A549 (cell line): Measurements from ENCODE around the gene SLC19A1. TPM values are rescaled to one million over a fixed set of nuclear protein-coding genes. Genes with fewer than 3 reads are reported as not detected.
A peak's percentile ranks its signal among the peaks of the same experiment; 100 is the strongest.

ENCODE experiments used
- ATAC-seq, 2 experiments: fragments of 200-7000 bp in 1 of 2; fragments of >200 bp in 1 of 2; cut with Nextera tagmentation in 1 of 2; cut with Tn5 transposase in 1 of 2; 3 replicates each; pipeline versions ENCODE4 v1.8.0 to v1.9.1; 2018 to 2020; ENCODE audit warnings: mild to moderate bottlenecking in 1 of 2, moderate library complexity in 1 of 2
- CTCF ChIA-PET: fragments of 300-600 bp; sonication (Branson Sonifier 250); formaldehyde crosslinking; extraction: SDS; loops from one replicate; lab custom pipeline; 2021; ENCODE audit warnings: antibody characterized with exemption, inconsistent platforms; lab: Yijun Ruan, JAX
- POLR2A ChIA-PET: fragments of 350-600 bp; formaldehyde crosslinking; extraction: SDS; loops from one replicate; lab custom pipeline; 2021; ENCODE audit warnings: antibody characterized with exemption, inconsistent platforms; lab: Yijun Ruan, JAX
- DNase-seq, 2 experiments: peaks; one replicate each; pipeline versions ENCODE4 v3.0.0 to v3.0.0-alpha.2; 2011 to 2016; ENCODE audit warnings: low read depth in 1 of 2, low spot score in 1 of 2
- FAIRE-seq: peaks from 2 replicates; lab custom pipeline; 2011; peaks lifted over from hg19 to GRCh38; lab: Jason Lieb, UNC
- H3K27ac ChIP-seq, 2 experiments: fragments of >200 bp; sonication (Bioruptor Twin); formaldehyde crosslinking; 3 replicates each; pipeline ENCODE4 v1.5.1; 2016 to 2017
- H3K4me1 ChIP-seq: fragments of >200 bp; sonication (Bioruptor Twin); formaldehyde crosslinking; 3 replicates; pipeline ENCODE4 v1.6.1; 2016
- H3K4me2 ChIP-seq: fragments of >200 bp; sonication (Bioruptor Twin); formaldehyde crosslinking; 3 replicates; pipeline ENCODE4 v1.6.1; 2016
- H3K4me3 ChIP-seq: fragments of >200 bp; sonication (Bioruptor Twin); formaldehyde crosslinking; 3 replicates; pipeline ENCODE4 v1.5.1; 2016
- H3K9me3 ChIP-seq: fragments of >200 bp; sonication (Bioruptor Twin); formaldehyde crosslinking; 3 replicates; pipeline ENCODE4 v1.6.1; 2016
- BHLHE40 ChIP-seq: IDR thresholded peaks from 2 replicates; pipeline ENCODE4 v1.6.1; 2012; ENCODE audit warnings: low read depth, low read length, inconsistent platforms
- CHD2 ChIP-seq: fragments of 150-350 bp; IDR thresholded peaks from 2 replicates; pipeline ENCODE4 v1.6.1; 2014; ENCODE audit warnings: low read length; ENCODE audit not compliant: partially characterized antibody
- CHD4 ChIP-seq: fragments of 200-600 bp; sonication (generic); IDR thresholded peaks from 2 replicates; pipeline ENCODE4 v1.6.1; 2016; ENCODE audit warnings: antibody characterized with exemption, mild to moderate bottlenecking, borderline replicate concordance
- EP300 ChIP-seq, 2 experiments: fragments of >200 bp; sonication (Bioruptor Twin); formaldehyde crosslinking; IDR thresholded peaks; 2 replicates in 1 of 2; 3 replicates in 1 of 2; pipeline ENCODE4 v1.6.1; 2016 to 2017
- FOSB ChIP-seq: fragments of 250-450 bp; sonication (Bioruptor Pico); IDR thresholded peaks from 2 replicates; pipeline ENCODE4 v1.5.0; 2020; ENCODE audit warnings: mild to moderate bottlenecking, moderate library complexity
- HES2 ChIP-seq: fragments of >200 bp; sonication (Bioruptor Twin); formaldehyde crosslinking; IDR thresholded peaks from 2 replicates; pipeline ENCODE4 v1.6.1; 2016
- HEYL ChIP-seq: fragments of 250-450 bp; sonication (Bioruptor Pico); IDR thresholded peaks from 2 replicates; pipeline ENCODE4 v1.8.0; 2021; ENCODE audit warnings: mild to moderate bottlenecking, moderate library complexity
- HOXB13 ChIP-seq: fragments of 250-450 bp; sonication (Bioruptor Pico); IDR thresholded peaks from 2 replicates; pipeline ENCODE4 v1.5.0; 2020; ENCODE audit warnings: low read depth, mild to moderate bottlenecking, moderate library complexity
- HOXB5 ChIP-seq: fragments of 250-450 bp; sonication (Bioruptor Pico); IDR thresholded peaks from 2 replicates; pipeline ENCODE4 v1.5.0; 2020; ENCODE audit warnings: mild to moderate bottlenecking, moderate library complexity
- KDM1A ChIP-seq: fragments of 200-600 bp; sonication (generic); IDR thresholded peaks from 2 replicates; pipeline ENCODE4 v1.6.1; 2016; ENCODE audit warnings: low read depth, mild to moderate bottlenecking
- MAFK ChIP-seq: fragments of 450-650 bp; IDR thresholded peaks from 2 replicates; pipeline ENCODE4 v1.6.1; 2014; ENCODE audit not compliant: partially characterized antibody
- MAZ ChIP-seq: fragments of 150-350 bp; IDR thresholded peaks from 2 replicates; pipeline ENCODE4 v1.6.1; 2014; ENCODE audit warnings: antibody characterized with exemption, low read depth, low read length, borderline replicate concordance
- MYC ChIP-seq: IDR thresholded peaks from 2 replicates; pipeline ENCODE4 v1.6.1; 2012; ENCODE audit warnings: mild to moderate bottlenecking, inconsistent platforms, low read length, improper control_type of control experiment, borderline replicate concordance
- POLR2AphosphoS2 ChIP-seq: conservative IDR thresholded peaks from 2 replicates; pipeline ENCODE4 v1.6.1; 2012; ENCODE audit warnings: low read length, improper control_type of control experiment, inconsistent platforms
- RAD21 ChIP-seq, 2 experiments: fragments of >200 bp in 1 of 2; sonication (Bioruptor Twin) in 1 of 2; formaldehyde crosslinking in 1 of 2; IDR thresholded peaks in 1 of 2; conservative IDR thresholded peaks in 1 of 2; 2 replicates in 1 of 2; 3 replicates in 1 of 2; pipeline ENCODE4 v1.6.1; 2012 to 2018; ENCODE audit warnings: inconsistent platforms in 1 of 2
- RCOR1 ChIP-seq: fragments of 150-350 bp; IDR thresholded peaks from 2 replicates; pipeline ENCODE4 v1.6.1; 2014; ENCODE audit warnings: antibody characterized with exemption, low read length, low read depth
- RFX5 ChIP-seq: fragments of 450-650 bp; IDR thresholded peaks from 2 replicates; pipeline ENCODE4 v1.7.1; 2014; ENCODE audit warnings: antibody characterized with exemption, mild to moderate bottlenecking, moderate library complexity
- RNF2 ChIP-seq: fragments of 200-600 bp; sonication (generic); IDR thresholded peaks from 2 replicates; pipeline ENCODE4 v1.6.1; 2016; ENCODE audit warnings: low read depth, mild to moderate bottlenecking, antibody characterized with exemption, moderate library complexity, borderline replicate concordance
- SMC3 ChIP-seq: fragments of >200 bp; sonication (Bioruptor Twin); formaldehyde crosslinking; IDR thresholded peaks from 3 replicates; pipeline ENCODE4 v1.6.1; 2018; ENCODE audit warnings: inconsistent platforms
- ZC3H11A ChIP-seq: fragments of 450-650 bp; IDR thresholded peaks from 2 replicates; pipeline ENCODE4 v1.6.1; 2014; ENCODE audit warnings: antibody characterized with exemption, mild to moderate bottlenecking
- ZNF302 ChIP-seq: fragments of 250-450 bp; sonication (Bioruptor Pico); IDR thresholded peaks from 2 replicates; pipeline ENCODE4 v1.9.0; 2021; ENCODE audit warnings: inconsistent platforms, mild to moderate bottlenecking, moderate library complexity
- WGBS: methylation state at CpG from one replicate; pipeline ENCODE4 v1.1.6; 2017; ENCODE audit errors: missing lambda C conversion rate; 5-methylcytosine and 5-hydroxymethylcytosine counted together
- polyA plus RNA-seq, 4 experiments: library from polyadenylated mRNA; depleted of rRNA in 3 of 4; stranded (reverse); fragments of >200 nt; fragmentation: RNase III in 1 of 4; extraction: RNeasy Plus Mini Kit Qiagen cat#74134 plus additional on column Dnase treatment in 1 of 4; gene quantifications; 2 replicates in 3 of 4; 3 replicates in 1 of 4; pipeline ENCODE4 v1.2.3, GENCODE V29; 2011 to 2017
- TF ChIP-seq, protein P1 (sequence below): fragments of 450-650 bp; IDR thresholded peaks from 2 replicates; pipeline ENCODE4 v1.6.1; 2014; ENCODE audit warnings: antibody characterized with exemption
- TF ChIP-seq, protein P2 (sequence below): IDR thresholded peaks from 2 replicates; pipeline ENCODE4 v1.6.1; 2012
- TF ChIP-seq, protein P3 (sequence below): fragments of 200-600 bp; sonication (generic); IDR thresholded peaks from 2 replicates; pipeline ENCODE4 v1.6.1; 2016; ENCODE audit warnings: antibody characterized with exemption, mild to moderate bottlenecking, moderate library complexity

SLC19A1 gene
- polyA plus RNA-seq, 2 of the 4 experiments (the other 2 are of a cell fraction): 9.8 to 14.0 TPM

GRCh38 chr21:45513003-45513717 lies 29.1 kb downstream of the SLC19A1 start:
- FAIRE-seq: no peak
- POLR2A ChIA-PET: no interaction called here
- TF ChIP-seq, protein P1, sequence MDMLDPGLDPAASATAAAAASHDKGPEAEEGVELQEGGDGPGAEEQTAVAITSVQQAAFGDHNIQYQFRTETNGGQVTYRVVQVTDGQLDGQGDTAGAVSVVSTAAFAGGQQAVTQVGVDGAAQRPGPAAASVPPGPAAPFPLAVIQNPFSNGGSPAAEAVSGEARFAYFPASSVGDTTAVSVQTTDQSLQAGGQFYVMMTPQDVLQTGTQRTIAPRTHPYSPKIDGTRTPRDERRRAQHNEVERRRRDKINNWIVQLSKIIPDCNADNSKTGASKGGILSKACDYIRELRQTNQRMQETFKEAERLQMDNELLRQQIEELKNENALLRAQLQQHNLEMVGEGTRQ: no peak
- no peak for TF ChIP-seq RNF2
- TF ChIP-seq, protein P2, sequence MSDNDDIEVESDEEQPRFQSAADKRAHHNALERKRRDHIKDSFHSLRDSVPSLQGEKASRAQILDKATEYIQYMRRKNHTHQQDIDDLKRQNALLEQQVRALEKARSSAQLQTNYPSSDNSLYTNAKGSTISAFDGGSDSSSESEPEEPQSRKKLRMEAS: no peak
- no peak for TF ChIP-seq CHD2
- no peak for TF ChIP-seq ZNF302 (CRISPR knock-in tag)
- no peak for TF ChIP-seq RAD21 (conservative IDR thresholded peaks at IDR 0.05 in 1 of 2, IDR thresholded peaks at IDR 0.05 in 1 of 2)
- TF ChIP-seq MYC: no peak
- no peak for TF ChIP-seq MAZ
- TF ChIP-seq SMC3: no peak
- no peak for TF ChIP-seq HOXB13 (CRISPR knock-in tag)
- TF ChIP-seq CHD4: no peak
- no peak for TF ChIP-seq RCOR1
- TF ChIP-seq POLR2AphosphoS2: no peak
- TF ChIP-seq HES2: no peak
- no peak for TF ChIP-seq HEYL (CRISPR knock-in tag)
- no peak for TF ChIP-seq BHLHE40
- TF ChIP-seq RFX5: no peak
- no peak for TF ChIP-seq ZC3H11A
- TF ChIP-seq EP300 (IDR thresholded peaks at IDR 0.05): no peak
- 84% methylated on average over 7 of the region's 19 CpGs for WGBS
- Histone ChIP-seq H3K4me2 (no peak overlapping the region), H3K9me3 (no peaks in the 10 kb centered on the region; the same call in 2 of the 3 replicates), H3K4me1 (no peaks in the 10 kb centered on the region), H3K27ac (no peak overlapping the region), H3K4me3 (no peak overlapping the region)
- DNase-seq: no peak
- CTCF ChIA-PET: interaction anchor here (1.0 kb wide), 1 partner anchor 37 kb away, joined by 3 read pairs; no protein-coding TSS in a partner anchor
- ATAC-seq: peak; percentile 19 to 26; a peak in 3 of 6 replicates

GRCh38 chr21:45512626-45513002 lies 29.6 kb downstream of the SLC19A1 start:
- ChIA-PET CTCF (interaction anchor here (1.0 kb wide), 1 partner anchor 38 kb away, joined by 3 read pairs; no protein-coding TSS in a partner anchor), POLR2A (no interaction called here)
- WGBS: 79% methylated on average over 5 of the region's 8 CpGs
- Histone ChIP-seq H3K4me2 (no peak overlapping the region), H3K4me1 (no peaks in the 10 kb centered on the region), H3K4me3 (no peak overlapping the region), H3K27ac (no peak overlapping the region), H3K9me3 (no peaks in the 10 kb centered on the region; the same call in 2 of the 3 replicates)
- DNase-seq (no peak), FAIRE-seq (no peak), ATAC-seq (no peak)
- TF ChIP-seq RAD21 (conservative IDR thresholded peaks at IDR 0.05 in 1 of 2, IDR thresholded peaks at IDR 0.05 in 1 of 2): no peak
- TF ChIP-seq SMC3: no peak
- TF ChIP-seq KDM1A: no peak
- TF ChIP-seq, protein P3, sequence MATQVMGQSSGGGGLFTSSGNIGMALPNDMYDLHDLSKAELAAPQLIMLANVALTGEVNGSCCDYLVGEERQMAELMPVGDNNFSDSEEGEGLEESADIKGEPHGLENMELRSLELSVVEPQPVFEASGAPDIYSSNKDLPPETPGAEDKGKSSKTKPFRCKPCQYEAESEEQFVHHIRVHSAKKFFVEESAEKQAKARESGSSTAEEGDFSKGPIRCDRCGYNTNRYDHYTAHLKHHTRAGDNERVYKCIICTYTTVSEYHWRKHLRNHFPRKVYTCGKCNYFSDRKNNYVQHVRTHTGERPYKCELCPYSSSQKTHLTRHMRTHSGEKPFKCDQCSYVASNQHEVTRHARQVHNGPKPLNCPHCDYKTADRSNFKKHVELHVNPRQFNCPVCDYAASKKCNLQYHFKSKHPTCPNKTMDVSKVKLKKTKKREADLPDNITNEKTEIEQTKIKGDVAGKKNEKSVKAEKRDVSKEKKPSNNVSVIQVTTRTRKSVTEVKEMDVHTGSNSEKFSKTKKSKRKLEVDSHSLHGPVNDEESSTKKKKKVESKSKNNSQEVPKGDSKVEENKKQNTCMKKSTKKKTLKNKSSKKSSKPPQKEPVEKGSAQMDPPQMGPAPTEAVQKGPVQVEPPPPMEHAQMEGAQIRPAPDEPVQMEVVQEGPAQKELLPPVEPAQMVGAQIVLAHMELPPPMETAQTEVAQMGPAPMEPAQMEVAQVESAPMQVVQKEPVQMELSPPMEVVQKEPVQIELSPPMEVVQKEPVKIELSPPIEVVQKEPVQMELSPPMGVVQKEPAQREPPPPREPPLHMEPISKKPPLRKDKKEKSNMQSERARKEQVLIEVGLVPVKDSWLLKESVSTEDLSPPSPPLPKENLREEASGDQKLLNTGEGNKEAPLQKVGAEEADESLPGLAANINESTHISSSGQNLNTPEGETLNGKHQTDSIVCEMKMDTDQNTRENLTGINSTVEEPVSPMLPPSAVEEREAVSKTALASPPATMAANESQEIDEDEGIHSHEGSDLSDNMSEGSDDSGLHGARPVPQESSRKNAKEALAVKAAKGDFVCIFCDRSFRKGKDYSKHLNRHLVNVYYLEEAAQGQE: no peak
- TF ChIP-seq MAFK: no peak
- TF ChIP-seq FOSB (CRISPR knock-in tag): no peak
- no peak for TF ChIP-seq CHD4
- no peak for TF ChIP-seq HOXB5
- TF ChIP-seq, all 56 proteins: peak for 0
